HCT116 (cell line): Measurements from ENCODE around the gene ATXN1. TPM values are rescaled to one million over a fixed set of nuclear protein-coding genes. Genes with fewer than 3 reads are reported as not detected.

Experiments used
- ATAC-seq: fragments of 200-7000 bp; cut with Tn5 transposase; 2 replicates; pipeline ENCODE4 v1.9.1; 2020; ENCODE audit warnings: mild to moderate bottlenecking, moderate library complexity
- BruUV-seq: library from RNA; stranded (reverse); fragments of 400-500 nt; replicated peaks from 2 replicates; lab custom pipeline; 2021; lab: Mats Ljungman, UMichigan
- CTCF ChIA-PET: fragments of 300-600 bp; sonication (Branson Sonifier 250); formaldehyde crosslinking; loops from one replicate; lab custom pipeline; 2021; ENCODE audit warnings: antibody characterized with exemption; lab: Charles Lee
- POLR2A ChIA-PET: fragments of 300-600, 350-600 bp; sonication (Branson Sonifier 250); formaldehyde crosslinking; loops from one replicate; lab custom pipeline; 2021; ENCODE audit warnings: antibody characterized with exemption; lab: Charles Lee
- RAD21 ChIA-PET, 2 experiments: fragments of 300-600 bp; sonication (Branson Sonifier 250); formaldehyde crosslinking; loops; one replicate each; lab custom pipeline; 2023; ENCODE audit warnings: low total read pairs in 2 of 2; ENCODE audit not compliant: uncharacterized antibody in 2 of 2, unreplicated experiment in 2 of 2, low non-redundant PET in 1 of 2; lab: Charles Lee
- DNase-seq: peaks from one replicate; pipeline ENCODE4 v3.0.0-alpha.2; 2010; ENCODE audit warnings: low read depth, low spot score
- H2AFZ ChIP-seq: fragments of 200-600 bp; shearing (Covaris generic), sonication (generic); 2 replicates; pipeline ENCODE4 v1.6.1; 2017; ENCODE audit warnings: low read depth, mixed run types, mixed read lengths, antibody characterized with exemption, low read length; ENCODE audit not compliant: poor library complexity, severe bottlenecking
- H3K27ac ChIP-seq: 2 replicates; pipeline ENCODE4 v1.5.1; 2012; ENCODE audit warnings: low read depth, low read length
- H3K27me3 ChIP-seq: fragments of 200-600 bp; sonication (generic); 2 replicates; pipeline ENCODE4 v1.6.1; 2016; ENCODE audit warnings: mixed run types, low read length, mixed read lengths; ENCODE audit not compliant: insufficient read depth
- H3K36me3 ChIP-seq, 2 experiments: fragments of 200-500 bp in 1 of 2; fragments of 200-600 bp in 1 of 2; sonication (Bioruptor generic) in 1 of 2; sonication (generic) in 1 of 2; 2 replicates each; pipeline versions ENCODE4 v1.5.1 to v1.6.1; 2014 to 2016; ENCODE audit warnings: low read length in 2 of 2, inconsistent platforms in 1 of 2, mixed read lengths in 1 of 2, mixed run types in 1 of 2; ENCODE audit not compliant: insufficient read depth in 2 of 2, control insufficient read depth in 1 of 2
- H3K4me1 ChIP-seq, 2 experiments: fragments of 200-600 bp in 1 of 2; sonication (generic) in 1 of 2; 2 replicates each; pipeline versions ENCODE4 v1.5.1 to v1.6.1; 2012 to 2017; ENCODE audit warnings: low read length in 2 of 2, inconsistent platforms in 1 of 2, mild to moderate bottlenecking in 1 of 2, mixed read lengths in 1 of 2, mixed run types in 1 of 2, moderate library complexity in 1 of 2; ENCODE audit not compliant: insufficient read depth in 2 of 2, control insufficient read depth in 1 of 2
- H3K4me2 ChIP-seq: fragments of 200-600 bp; sonication (generic); 2 replicates; pipeline ENCODE4 v1.6.1; 2017; ENCODE audit warnings: mixed run types, low read length, mixed read lengths
- H3K4me3 ChIP-seq, 2 experiments: fragments of 200-600 bp in 1 of 2; sonication (generic) in 1 of 2; replicated peaks in 1 of 2; 2 replicates each; pipeline ENCODE4 v1.5.1; 2011 to 2016; ENCODE audit warnings: low read length in 2 of 2, control low read depth in 1 of 2, low read depth in 1 of 2, mild to moderate bottlenecking in 1 of 2, mixed read lengths in 1 of 2, mixed run types in 1 of 2
- H3K79me2 ChIP-seq: fragments of 200-600 bp; sonication (generic); 2 replicates; pipeline ENCODE4 v1.6.1; 2017; ENCODE audit warnings: mild to moderate bottlenecking, mixed run types, low read length, moderate library complexity, mixed read lengths; ENCODE audit not compliant: insufficient read depth
- H3K9ac ChIP-seq: fragments of 200-600 bp; sonication (generic); 2 replicates; pipeline ENCODE4 v1.6.1; 2016; ENCODE audit warnings: low read length, mixed read lengths
- H3K9me2 ChIP-seq: fragments of 200-600 bp; sonication (generic), shearing (Covaris generic); 2 replicates; pipeline ENCODE4 v1.6.1; 2017; ENCODE audit warnings: mixed run types, mild to moderate bottlenecking, moderate library complexity; ENCODE audit not compliant: insufficient read depth
- H3K9me3 ChIP-seq, 2 experiments: fragments of 200-500 bp in 1 of 2; fragments of 200-600 bp in 1 of 2; sonication (Bioruptor generic) in 1 of 2; sonication (generic) in 1 of 2; 2 replicates each; pipeline ENCODE4 v1.6.1; 2014 to 2017; ENCODE audit warnings: low read length in 2 of 2, mixed read lengths in 2 of 2, inconsistent platforms in 1 of 2, low read depth in 1 of 2, mild to moderate bottlenecking in 1 of 2, mixed run types in 1 of 2, moderate library complexity in 1 of 2; ENCODE audit not compliant: control insufficient read depth in 1 of 2, insufficient read depth in 1 of 2
- H4K20me1 ChIP-seq: fragments of 200-600 bp; sonication (generic), shearing (Covaris generic); 2 replicates; pipeline ENCODE4 v1.6.1; 2017; ENCODE audit warnings: mixed run types, mild to moderate bottlenecking, moderate library complexity; ENCODE audit not compliant: insufficient read depth
- EZH2 ChIP-seq: fragments of 200-600 bp; sonication (generic); IDR thresholded peaks from 2 replicates; pipeline ENCODE4 v1.6.1; 2017; ENCODE audit warnings: antibody characterized with exemption, mixed run types
- MAX ChIP-seq: IDR thresholded peaks from 2 replicates; pipeline ENCODE4 v1.6.1; 2012
- POLR2A ChIP-seq: IDR thresholded peaks from 2 replicates; pipeline ENCODE4 v1.7.0; 2011; ENCODE audit warnings: borderline replicate concordance; ENCODE audit not compliant: insufficient read depth, insufficient read length; ENCODE audit errors: extremely low read depth
- REST ChIP-seq: IDR thresholded peaks from 2 replicates; pipeline ENCODE4 v1.6.1; 2012; ENCODE audit warnings: low read depth
- SP1 ChIP-seq: IDR thresholded peaks from 2 replicates; pipeline ENCODE4 v1.6.1; 2012; ENCODE audit warnings: low read depth
- SRF ChIP-seq: IDR thresholded peaks from 2 replicates; pipeline ENCODE4 v1.6.1; 2012; ENCODE audit warnings: low read depth
- ZNF274 ChIP-seq: fragments of 200-500 bp; sonication (Bioruptor generic); IDR thresholded peaks from 2 replicates; pipeline ENCODE4 v1.6.1; 2014; ENCODE audit warnings: mild to moderate bottlenecking, low read depth, low read length, inconsistent platforms
- intact Hi-C: fragments of 100-400 bp; cut with micrococcal nuclease; formaldehyde crosslinking; loops from 2 replicates; pipeline ENCODE4 v1.10.0; 2022
- total RNA-seq: library from RNA; stranded (reverse); gene quantifications from one replicate; pipeline ENCODE4 v1.2.1, GENCODE V29; 2021; ENCODE audit not compliant: unreplicated experiment

ATXN1 gene
- total RNA-seq, 1 experiment from 2014 or later: 21.0 TPM

- no peak for TF ChIP-seq REST
- TF ChIP-seq MAX: no peak
- no peak for TF ChIP-seq EZH2
- no peak for TF ChIP-seq SRF
- no peak for TF ChIP-seq SP1
Measured at GRCh38 chr6:16324606-16325225, 436.5 kb downstream of the ATXN1 start (continued).

- H3K4me3 ChIP-seq: no peak overlapping the region
- no peak for DNase-seq
- BruUV-seq: no TSS peak
- H3K9me3 ChIP-seq: no peaks in the 10 kb centered on the region
- H2AFZ ChIP-seq: no peak overlapping the region
- ChIA-PET RAD21 (no interaction called here), POLR2A (no interaction called here)
- no peaks in the 10 kb centered on the region for H3K36me3 ChIP-seq
- H3K27ac ChIP-seq: no peak overlapping the region
- H3K27me3 ChIP-seq: no peaks in the 10 kb centered on the region
- H3K4me1 ChIP-seq: peaks cover 40 to 52% of the 10 kb centered on the region in 2 experiments
- no peak overlapping the region for H3K9ac ChIP-seq
- H3K9me2 ChIP-seq: no peaks in the 10 kb centered on the region
- peak overlapping the region; percentile 47 for H3K4me2 ChIP-seq
- TF ChIP-seq EZH2: no peak
- no peak for TF ChIP-seq ZNF274
- no peak for TF ChIP-seq POLR2A
- TF ChIP-seq, all 23 proteins: peak for 0
- Histone ChIP-seq H4K20me1 (no peaks in the 10 kb centered on the region), H3K79me2 (no peaks in the 10 kb centered on the region)
- intact Hi-C loops: no loop called here
- ATAC-seq: no peak
- CTCF ChIA-PET: interaction anchor here (1.4 kb wide), 1 partner anchor 8 kb away, joined by 4 read pairs; no protein-coding TSS in a partner anchor
Measured at GRCh38 chr6:16324184-16324583, 437.1 kb downstream of the ATXN1 start.
